Measurements from ENCODE around the gene YJU2.

DNA sequence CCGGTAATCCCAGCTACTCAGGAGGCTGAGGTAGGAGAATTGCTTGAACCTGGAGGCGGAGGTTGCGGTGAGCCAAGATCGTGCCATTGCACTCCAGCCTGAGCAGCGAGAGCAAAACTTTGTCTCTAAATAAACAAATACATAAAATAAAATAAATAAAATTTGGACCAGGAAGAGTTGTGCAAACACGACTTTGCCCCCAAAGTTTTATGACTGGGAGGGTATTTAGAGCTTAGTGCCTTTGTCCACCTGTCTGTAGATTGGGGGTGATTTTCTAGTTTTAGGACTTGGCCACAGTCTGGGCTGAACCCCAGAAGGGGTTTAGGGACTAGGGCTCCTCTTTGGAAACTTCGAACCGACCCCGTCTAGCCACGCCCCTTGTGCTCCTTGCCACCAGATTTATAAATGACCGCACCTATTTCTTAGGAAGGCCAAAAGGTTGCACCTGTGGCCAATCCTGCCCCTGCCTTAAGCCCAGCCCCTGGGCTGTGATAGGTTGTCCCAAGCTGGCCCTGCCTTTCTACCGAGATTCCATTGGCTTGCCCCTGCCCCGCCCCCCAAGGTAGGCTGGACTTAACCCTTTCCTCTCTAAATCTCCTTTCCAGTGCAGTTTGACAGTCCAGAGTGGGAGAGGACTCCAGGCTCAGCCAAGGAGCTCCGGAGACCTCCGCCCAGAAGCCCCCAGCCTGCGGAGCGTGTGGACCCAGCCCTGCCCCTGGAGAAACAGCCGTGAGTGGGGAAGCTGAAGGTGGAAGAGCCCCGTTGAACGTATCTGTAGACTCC lies 37.5 kb downstream of the YJU2 start:
- TF ChIP-seq, protein P1, sequence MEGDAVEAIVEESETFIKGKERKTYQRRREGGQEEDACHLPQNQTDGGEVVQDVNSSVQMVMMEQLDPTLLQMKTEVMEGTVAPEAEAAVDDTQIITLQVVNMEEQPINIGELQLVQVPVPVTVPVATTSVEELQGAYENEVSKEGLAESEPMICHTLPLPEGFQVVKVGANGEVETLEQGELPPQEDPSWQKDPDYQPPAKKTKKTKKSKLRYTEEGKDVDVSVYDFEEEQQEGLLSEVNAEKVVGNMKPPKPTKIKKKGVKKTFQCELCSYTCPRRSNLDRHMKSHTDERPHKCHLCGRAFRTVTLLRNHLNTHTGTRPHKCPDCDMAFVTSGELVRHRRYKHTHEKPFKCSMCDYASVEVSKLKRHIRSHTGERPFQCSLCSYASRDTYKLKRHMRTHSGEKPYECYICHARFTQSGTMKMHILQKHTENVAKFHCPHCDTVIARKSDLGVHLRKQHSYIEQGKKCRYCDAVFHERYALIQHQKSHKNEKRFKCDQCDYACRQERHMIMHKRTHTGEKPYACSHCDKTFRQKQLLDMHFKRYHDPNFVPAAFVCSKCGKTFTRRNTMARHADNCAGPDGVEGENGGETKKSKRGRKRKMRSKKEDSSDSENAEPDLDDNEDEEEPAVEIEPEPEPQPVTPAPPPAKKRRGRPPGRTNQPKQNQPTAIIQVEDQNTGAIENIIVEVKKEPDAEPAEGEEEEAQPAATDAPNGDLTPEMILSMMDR (IDR thresholded peaks at IDR 0.05): no peak
- no peak for TF ChIP-seq EP300 (IDR thresholded peaks at IDR 0.05)

Data from tibial nerve (tissue), 4 donors.